Spleen (tissue), 7 donors: ENCODE measurements around the gene MYO1D.

Source experiments
- POLR2A ChIP-seq, 3 donors: fragments of 450-650 bp; IDR thresholded peaks; one replicate each; pipeline ENCODE4 v1.5.1; 2017; ENCODE audit warnings: antibody characterized with exemption in 3 of 3, mild to moderate bottlenecking in 1 of 3
- POLR2AphosphoS5 ChIP-seq, 3 donors: sonication (generic); formaldehyde crosslinking; IDR thresholded peaks; one replicate each; pipeline ENCODE4 v1.5.1; 2017; ENCODE audit warnings: antibody characterized with exemption in 3 of 3
- TF ChIP-seq, protein P1 (sequence below), 11 experiments: fragments of 200-600 bp in 7 of 11; fragments of 450-650 bp in 4 of 11; sonication (generic) in 4 of 11; IDR thresholded peaks in 8 of 11; conservative IDR thresholded peaks in 3 of 11; 1 replicate in 7 of 11; 2 replicates in 4 of 11; pipeline versions ENCODE4 v1.4.0 to v1.8.0; 2016 to 2021; ENCODE audit warnings: antibody characterized with exemption in 11 of 11, inconsistent platforms in 4 of 11, mild to moderate bottlenecking in 1 of 11
- donor health status: DM: no; HTN: no; CAD: no; lungs with moderate emphysema.
- donor health status: DM: no; HTN: no; CAD: no.
- donor health status: DM: no; HTN: no; CAD: no.

DNA sequence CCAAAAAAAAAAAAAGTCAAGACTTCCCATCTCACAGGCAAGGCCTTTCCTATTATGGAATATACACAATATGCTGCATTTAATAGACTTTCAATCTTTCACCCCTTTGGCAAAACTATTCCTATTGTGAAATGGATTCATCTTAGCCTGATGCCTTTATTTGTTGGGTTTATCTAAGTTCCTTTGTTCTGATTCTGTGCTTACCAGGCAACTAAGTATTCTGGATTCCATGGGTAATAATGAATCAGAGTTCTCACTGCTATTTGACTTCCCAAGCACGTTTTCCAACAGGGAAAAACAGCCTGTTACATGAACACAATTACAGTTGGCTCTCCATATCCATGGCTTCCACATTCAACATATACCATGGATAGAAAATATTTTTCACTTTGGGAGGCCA lies 135.5 kb downstream of the MYO1D start:
- TF ChIP-seq, protein P1, sequence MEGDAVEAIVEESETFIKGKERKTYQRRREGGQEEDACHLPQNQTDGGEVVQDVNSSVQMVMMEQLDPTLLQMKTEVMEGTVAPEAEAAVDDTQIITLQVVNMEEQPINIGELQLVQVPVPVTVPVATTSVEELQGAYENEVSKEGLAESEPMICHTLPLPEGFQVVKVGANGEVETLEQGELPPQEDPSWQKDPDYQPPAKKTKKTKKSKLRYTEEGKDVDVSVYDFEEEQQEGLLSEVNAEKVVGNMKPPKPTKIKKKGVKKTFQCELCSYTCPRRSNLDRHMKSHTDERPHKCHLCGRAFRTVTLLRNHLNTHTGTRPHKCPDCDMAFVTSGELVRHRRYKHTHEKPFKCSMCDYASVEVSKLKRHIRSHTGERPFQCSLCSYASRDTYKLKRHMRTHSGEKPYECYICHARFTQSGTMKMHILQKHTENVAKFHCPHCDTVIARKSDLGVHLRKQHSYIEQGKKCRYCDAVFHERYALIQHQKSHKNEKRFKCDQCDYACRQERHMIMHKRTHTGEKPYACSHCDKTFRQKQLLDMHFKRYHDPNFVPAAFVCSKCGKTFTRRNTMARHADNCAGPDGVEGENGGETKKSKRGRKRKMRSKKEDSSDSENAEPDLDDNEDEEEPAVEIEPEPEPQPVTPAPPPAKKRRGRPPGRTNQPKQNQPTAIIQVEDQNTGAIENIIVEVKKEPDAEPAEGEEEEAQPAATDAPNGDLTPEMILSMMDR (IDR thresholded peaks at IDR 0.05 in 8 of 11, conservative IDR thresholded peaks at IDR 0.05 in 3 of 11): no peak
- TF ChIP-seq POLR2AphosphoS5 (IDR thresholded peaks at IDR 0.05) (no peak), POLR2A (IDR thresholded peaks at IDR 0.05) (no peak)
